HL-60 (cell line): Measurements from ENCODE around the gene SH3BP1.

ENCODE experiments used
- CTCF ChIP-seq: IDR thresholded peaks from one replicate; pipeline ENCODE4 v1.5.1; 2011; ENCODE audit warnings: low read length, control low read depth, inconsistent platforms; ENCODE audit not compliant: insufficient read depth
- REST ChIP-seq: IDR thresholded peaks from 2 replicates; pipeline ENCODE4 v1.6.1; 2012; ENCODE audit warnings: low read depth; ENCODE audit not compliant: insufficient replicate concordance

- TF ChIP-seq REST (no peak), CTCF (no peak)
Measured at GRCh38 chr22:37594237-37594636, 45.2 kb upstream of the SH3BP1 start.
